MM.1S (cell line): ENCODE results near the gene CRY1.
A peak's percentile ranks its signal among the peaks of the same experiment; 100 is the strongest.
"Not testable (repeated sequence)": the region's sequence is repeated elsewhere in the genome, so short reads cannot be mapped to it uniquely, and the experiment has no call there.

Source experiments
- DNase-seq: peaks from one replicate; pipeline ENCODE4 v3.0.0-alpha.2; 2015
- H2AFZ ChIP-seq: fragments of 300-600 bp; sonication (generic); 2 replicates; pipeline ENCODE4 v1.6.0; 2016; ENCODE audit warnings: antibody characterized with exemption, low read length
- H3F3A ChIP-seq: fragments of 300-600 bp; sonication (generic); 2 replicates; pipeline ENCODE4 v1.6.1; 2016; ENCODE audit warnings: mild to moderate bottlenecking, antibody characterized with exemption, low read length, moderate library complexity, mixed read lengths; ENCODE audit not compliant: insufficient read depth
- H3K27ac ChIP-seq: fragments of 300-600 bp; sonication (generic); 2 replicates; pipeline ENCODE4 v1.5.1; 2016; ENCODE audit warnings: mild to moderate bottlenecking, low read length
- H3K27me3 ChIP-seq: fragments of 300-600 bp; sonication (generic); replicated peaks from 2 replicates; pipeline ENCODE4 v1.6.0; 2016; ENCODE audit warnings: low read length; ENCODE audit not compliant: insufficient read depth
- H3K36me3 ChIP-seq: fragments of 300-600 bp; sonication (generic); replicated peaks from 2 replicates; pipeline ENCODE4 v1.6.1; 2016; ENCODE audit warnings: mild to moderate bottlenecking, low read length, mixed read lengths; ENCODE audit not compliant: insufficient read depth
- H3K4me1 ChIP-seq: fragments of 300-600 bp; sonication (generic); 2 replicates; pipeline ENCODE4 v1.6.1; 2016; ENCODE audit warnings: low read length, mixed read lengths
- H3K4me2 ChIP-seq: fragments of 300-600 bp; sonication (generic); 2 replicates; pipeline ENCODE4 v1.6.0; 2016; ENCODE audit warnings: low read depth, low read length
- H3K4me3 ChIP-seq: fragments of 300-600 bp; sonication (generic); 2 replicates; pipeline ENCODE4 v1.5.1; 2016; ENCODE audit warnings: low read length, mixed read lengths
- H3K79me2 ChIP-seq: fragments of 300-600 bp; sonication (generic); 2 replicates; pipeline ENCODE4 v1.6.1; 2016; ENCODE audit warnings: mixed run types, low read length, mixed read lengths
- H3K9ac ChIP-seq: fragments of 300-600 bp; sonication (generic); 2 replicates; pipeline ENCODE4 v1.6.1; 2016; ENCODE audit warnings: low read length, mixed read lengths
- H3K9me2 ChIP-seq: fragments of 300-600 bp; sonication (generic); replicated peaks from 2 replicates; pipeline ENCODE4 v1.6.1; 2016; ENCODE audit warnings: mild to moderate bottlenecking, low read length, mixed read lengths; ENCODE audit not compliant: insufficient read depth
- H3K9me3 ChIP-seq: fragments of 300-600 bp; sonication (generic); replicated peaks from 2 replicates; pipeline ENCODE4 v1.6.1; 2016; ENCODE audit warnings: mild to moderate bottlenecking, low read length, mixed read lengths; ENCODE audit not compliant: insufficient read depth
- H4K20me1 ChIP-seq: fragments of 300-600 bp; sonication (generic); 2 replicates; pipeline ENCODE4 v1.6.1; 2016; ENCODE audit warnings: mild to moderate bottlenecking, low read length, moderate library complexity, mixed read lengths; ENCODE audit not compliant: insufficient read depth
- CTCF ChIP-seq: fragments of 300-600 bp; sonication (generic); IDR thresholded peaks from 2 replicates; pipeline ENCODE4 v1.5.1; 2016; ENCODE audit warnings: antibody characterized with exemption, low read length, mixed read lengths
- EZH2 ChIP-seq: fragments of 300-600 bp; sonication (generic); optimal IDR thresholded peaks from 2 replicates; pipeline ENCODE3; 2017; ENCODE audit warnings: low read depth, mild to moderate bottlenecking, antibody characterized with exemption, low read length, mixed read lengths
- EZH2phosphoT487 ChIP-seq: fragments of 300-600 bp; sonication (generic); IDR thresholded peaks from 2 replicates; pipeline ENCODE4 v1.6.1; 2018; ENCODE audit warnings: antibody characterized with exemption, low read length

The CRY1 gene

GRCh38 chr12:107080299-107080698 lies 13.1 kb downstream of the CRY1 start:
- Histone ChIP-seq H3K4me2 (no peak overlapping the region), H3K4me3 (no peak overlapping the region), H4K20me1 (no peaks in the 10 kb centered on the region), H3K4me1 (no peaks in the 10 kb centered on the region), H3K9me3 (no peaks in the 10 kb centered on the region), H3K9ac (no peak overlapping the region), H3K79me2 (no peaks in the 10 kb centered on the region), H2AFZ (no peak overlapping the region), H3K36me3 (no peaks in the 10 kb centered on the region), H3K27me3 (no peaks in the 10 kb centered on the region), H3F3A (no peaks in the 10 kb centered on the region), H3K9me2 (no peaks in the 10 kb centered on the region), H3K27ac (no peak overlapping the region)
- TF ChIP-seq EZH2phosphoT487 (no peak), EZH2 (no peak), CTCF (no peak)
- DNase-seq, result no peak

GRCh38 chr12:107079172-107080011 lies 14.0 kb downstream of the CRY1 start:
- Histone ChIP-seq H3K27ac (no peak overlapping the region), H3K4me1 (no peaks in the 10 kb centered on the region), H3K4me2 (no peak overlapping the region), H3K79me2 (no peaks in the 10 kb centered on the region), H3K9me2 (no peaks in the 10 kb centered on the region), H3K9ac (no peak overlapping the region), H4K20me1 (no peaks in the 10 kb centered on the region), H2AFZ (no peak overlapping the region), H3F3A (no peaks in the 10 kb centered on the region), H3K9me3 (no peaks in the 10 kb centered on the region), H3K36me3 (no peaks in the 10 kb centered on the region), H3K4me3 (no peak overlapping the region), H3K27me3 (no peaks in the 10 kb centered on the region)
- TF ChIP-seq CTCF (peak; percentile 59), EZH2phosphoT487 (no peak), EZH2 (no peak)
- peak; percentile 35 for DNase-seq

- DNase-seq, H3K27ac ChIP-seq, H3K9me3 ChIP-seq, H4K20me1 ChIP-seq, H3K4me2 ChIP-seq, H2AFZ ChIP-seq, H3K4me3 ChIP-seq, H3K36me3 ChIP-seq, H3K4me1 ChIP-seq, H3K9me2 ChIP-seq, H3K27me3 ChIP-seq, H3K9ac ChIP-seq, H3K79me2 ChIP-seq, H3F3A ChIP-seq: not testable (repeated sequence)
These were observed 20.1 kb downstream of the CRY1 start for GRCh38 chr12:107073266-107073665.

GRCh38 chr12:107066691-107067090 lies 26.7 kb downstream of the CRY1 start:
- no peaks in the 10 kb centered on the region for H3K36me3 ChIP-seq
- no peak overlapping the region for H3K9ac ChIP-seq
- TF ChIP-seq EZH2 (no peak), CTCF (no peak), EZH2phosphoT487 (no peak)
- no peaks in the 10 kb centered on the region for H3K79me2 ChIP-seq
- no peak overlapping the region for H2AFZ ChIP-seq
- no peaks in the 10 kb centered on the region for H3K27me3 ChIP-seq
- no peaks in the 10 kb centered on the region for H4K20me1 ChIP-seq
- no peak overlapping the region for H3K4me2 ChIP-seq
- H3K27ac ChIP-seq, result no peak overlapping the region
- DNase-seq, result no peak
- no peak overlapping the region for H3K4me3 ChIP-seq
- no peaks in the 10 kb centered on the region for H3K4me1 ChIP-seq
- H3K9me2 ChIP-seq, result no peaks in the 10 kb centered on the region
- no peaks in the 10 kb centered on the region for H3K9me3 ChIP-seq
- H3F3A ChIP-seq, result no peaks in the 10 kb centered on the region
